GM06990 (cell line): ENCODE results near the gene USP44.

Experiments
- DNase-seq: peaks from one replicate; pipeline ENCODE4 v3.0.0-alpha.2; 2011; ENCODE audit not compliant: insufficient read length; ENCODE audit errors: extremely low read depth
- H3K27me3 ChIP-seq: replicated peaks from 2 replicates; pipeline ENCODE4 v1.6.0; 2011; ENCODE audit warnings: low read length; ENCODE audit not compliant: control insufficient read depth, insufficient read depth
- H3K36me3 ChIP-seq: 2 replicates; pipeline ENCODE4 v1.5.1; 2011; ENCODE audit warnings: low read length; ENCODE audit not compliant: control insufficient read depth, insufficient read depth
- H3K4me3 ChIP-seq: replicated peaks from 2 replicates; pipeline ENCODE4 v1.5.1; 2011; ENCODE audit warnings: low read depth, mild to moderate bottlenecking, control low read depth, low read length
- CTCF ChIP-seq: IDR thresholded peaks from 2 replicates; pipeline ENCODE4 v1.5.1; 2011; ENCODE audit warnings: low read length, control low read depth, mild to moderate bottlenecking, inconsistent platforms; ENCODE audit not compliant: insufficient read depth, poor library complexity, severe bottlenecking

Gene USP44

GRCh38 chr12:95551305-95551704 is at the start of gene USP44:
USP44 (minus strand) TSS chr12:95551476; CDS start chr12:95534256, 17,220 bp downstream.
- no peak within 1 kb of the TSS for H3K4me3 ChIP-seq
- no peak for DNase-seq
- H3K36me3 ChIP-seq: no peaks in the 10 kb centered on the region
- H3K27me3 ChIP-seq: no peaks in the 10 kb centered on the region
- no peak for TF ChIP-seq CTCF

GRCh38 chr12:95600567-95600966 is 49.3 kb upstream of the USP44 start:
- Histone ChIP-seq H3K4me3 (no peak overlapping the region), H3K27me3 (no peaks in the 10 kb centered on the region), H3K36me3 (no peaks in the 10 kb centered on the region)
- DNase-seq: no peak
- TF ChIP-seq CTCF: no peak

- no peak for TF ChIP-seq CTCF
- no peaks in the 10 kb centered on the region for H3K27me3 ChIP-seq
- no peaks in the 10 kb centered on the region for H3K36me3 ChIP-seq
- H3K4me3 ChIP-seq: no peak overlapping the region
- no peak for DNase-seq
These were observed 48.6 kb upstream of the USP44 start for GRCh38 chr12:95599880-95600279.

GRCh38 chr12:95594136-95594535 is 42.9 kb upstream of the USP44 start:
- Histone ChIP-seq H3K4me3 (no peak overlapping the region), H3K36me3 (no peaks in the 10 kb centered on the region), H3K27me3 (no peaks in the 10 kb centered on the region)
- DNase-seq: no peak
- no peak for TF ChIP-seq CTCF

- TF ChIP-seq CTCF: no peak
- DNase-seq: no peak
- no peaks in the 10 kb centered on the region for H3K36me3 ChIP-seq
- H3K4me3 ChIP-seq: no peak overlapping the region
- no peaks in the 10 kb centered on the region for H3K27me3 ChIP-seq
These were observed 42.1 kb upstream of the USP44 start for GRCh38 chr12:95593266-95593871.

GRCh38 chr12:95591731-95592130 is 40.5 kb upstream of the USP44 start:
- H3K4me3 ChIP-seq: no peak overlapping the region
- no peak for DNase-seq
- TF ChIP-seq CTCF: no peak
- H3K27me3 ChIP-seq: no peaks in the 10 kb centered on the region
- H3K36me3 ChIP-seq: no peaks in the 10 kb centered on the region
